T-helper 22 cell (primary cell): Measurements from ENCODE around the gene IFI27L1.
"Not testable (repeated sequence)": the region's sequence is repeated elsewhere in the genome, so short reads cannot be mapped to it uniquely, and the experiment has no call there.

ENCODE experiments used
- DNase-seq: peaks from one replicate; pipeline ENCODE4 v3.0.0-alpha.2; 2020; ENCODE audit warnings: low read depth

Gene IFI27L1

GRCh38 chr14:94048691-94049624, 32.2 kb upstream of the IFI27L1 start:
- DNase-seq = no peak

- DNase-seq = no peak
Observed at GRCh38 chr14:94049625-94050023, 31.5 kb upstream of the IFI27L1 start.

DNA sequence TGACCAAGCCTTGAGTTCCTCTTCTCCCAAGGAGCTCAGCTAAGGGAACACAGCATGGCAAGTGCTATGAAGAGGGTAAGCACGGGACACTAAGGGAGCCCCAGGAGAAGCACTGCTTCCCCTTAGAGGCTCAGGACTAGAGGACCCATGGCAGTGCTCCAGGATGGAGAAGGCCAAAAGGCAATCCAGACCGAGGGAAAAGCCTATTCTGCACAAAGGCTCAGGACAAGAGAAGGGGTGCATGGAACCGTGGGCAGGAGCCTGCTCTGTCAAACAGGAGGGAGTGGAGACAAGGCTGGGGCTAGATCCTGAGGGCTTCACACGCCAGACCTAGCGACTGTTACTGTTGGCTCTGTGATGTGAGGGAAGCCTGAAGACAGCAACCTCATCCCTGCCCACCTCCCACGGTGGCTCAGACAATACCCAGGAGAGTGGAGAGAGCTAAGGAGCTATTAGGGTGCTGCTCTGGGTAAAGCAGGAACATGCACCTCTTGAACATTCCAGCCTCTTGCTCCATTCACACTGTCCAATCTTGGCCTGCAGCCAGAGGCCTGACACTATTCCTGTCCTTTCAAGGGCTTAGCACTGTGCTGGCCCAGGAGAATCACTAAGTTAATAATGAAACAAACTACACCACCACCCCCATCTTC, 30.8 kb upstream of the IFI27L1 start:
- DNase-seq = no peak

- no peak for DNase-seq
Observed at GRCh38 chr14:94051115-94051514, 30.0 kb upstream of the IFI27L1 start.

- DNase-seq = no peak
Observed at GRCh38 chr14:94051779-94052178, 29.3 kb upstream of the IFI27L1 start.

DNA sequence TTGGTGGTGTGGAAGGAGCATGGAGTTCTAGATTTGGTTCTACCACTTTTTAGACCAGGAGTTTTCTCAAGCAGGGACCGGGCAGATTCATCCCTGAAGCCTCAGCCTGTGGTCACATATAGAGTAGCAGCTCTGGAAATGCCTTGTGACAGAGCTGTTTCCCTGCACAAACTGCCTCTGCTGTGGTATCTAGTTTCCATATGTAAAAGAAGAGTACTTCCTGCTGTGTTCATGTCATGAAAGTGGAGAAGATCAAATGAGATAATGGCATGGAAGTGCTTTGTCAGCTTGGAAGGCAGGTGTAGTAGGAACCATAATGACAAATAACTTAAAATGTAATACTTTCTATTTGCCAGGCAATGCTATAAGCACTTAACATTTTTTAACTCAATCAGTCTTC, 28.9 kb upstream of the IFI27L1 start:
- DNase-seq = no peak

GRCh38 chr14:94052662-94053061, 28.4 kb upstream of the IFI27L1 start:
- no peak for DNase-seq

- no peak for DNase-seq
Observed at GRCh38 chr14:94054401-94054800, 26.7 kb upstream of the IFI27L1 start.

DNA sequence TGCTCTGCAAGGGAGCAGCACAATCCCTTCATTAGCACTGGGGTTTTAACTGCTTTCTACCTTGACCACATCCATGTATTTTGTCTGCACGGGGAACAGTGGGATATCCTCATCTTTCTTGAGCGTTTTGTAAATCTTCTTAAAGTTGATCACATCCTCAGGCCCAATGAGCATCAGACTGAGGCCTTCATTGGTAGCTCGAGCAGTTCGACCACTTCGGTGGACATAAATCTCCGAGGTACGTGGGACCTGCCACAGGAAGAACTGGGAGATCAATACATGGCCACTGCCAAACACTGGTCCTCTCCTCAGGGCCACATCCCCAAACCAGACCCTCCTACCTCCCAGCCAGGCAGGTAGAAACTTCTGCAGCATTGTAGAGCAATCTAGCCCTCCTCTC, 26.2 kb upstream of the IFI27L1 start:
- DNase-seq = no peak

- no peak for DNase-seq
Observed at GRCh38 chr14:94056579-94057308, 24.4 kb upstream of the IFI27L1 start.

- DNase-seq = no peak
Observed at GRCh38 chr14:94058128-94058673, 22.9 kb upstream of the IFI27L1 start.

DNA sequence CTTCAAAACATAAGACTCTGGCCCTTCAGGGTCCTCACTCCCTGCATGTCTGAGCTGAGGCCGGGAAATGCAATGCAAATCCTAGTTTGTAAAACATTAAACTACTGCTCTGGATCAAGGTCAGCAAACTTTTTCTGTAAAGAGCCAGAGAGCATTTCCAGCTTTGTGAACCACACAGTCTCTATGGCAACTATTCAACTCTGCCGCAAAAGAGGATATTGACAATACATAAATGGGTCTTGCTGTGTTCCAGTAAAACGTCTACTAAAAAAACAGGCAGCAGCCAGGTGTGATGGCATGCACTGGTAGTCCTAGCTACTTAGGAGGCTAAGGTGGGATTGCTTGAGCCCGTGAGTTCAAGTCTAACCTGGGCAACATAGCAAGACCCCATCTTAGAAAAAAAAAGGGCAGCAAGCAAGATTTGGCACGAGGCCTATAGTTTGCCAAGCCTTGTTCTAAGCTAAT, 22.4 kb upstream of the IFI27L1 start:
- no peak for DNase-seq

GRCh38 chr14:94059998-94060397, 21.1 kb upstream of the IFI27L1 start:
- DNase-seq = no peak

- no peak for DNase-seq
Observed at GRCh38 chr14:94062344-94062940, 18.7 kb upstream of the IFI27L1 start.

DNA sequence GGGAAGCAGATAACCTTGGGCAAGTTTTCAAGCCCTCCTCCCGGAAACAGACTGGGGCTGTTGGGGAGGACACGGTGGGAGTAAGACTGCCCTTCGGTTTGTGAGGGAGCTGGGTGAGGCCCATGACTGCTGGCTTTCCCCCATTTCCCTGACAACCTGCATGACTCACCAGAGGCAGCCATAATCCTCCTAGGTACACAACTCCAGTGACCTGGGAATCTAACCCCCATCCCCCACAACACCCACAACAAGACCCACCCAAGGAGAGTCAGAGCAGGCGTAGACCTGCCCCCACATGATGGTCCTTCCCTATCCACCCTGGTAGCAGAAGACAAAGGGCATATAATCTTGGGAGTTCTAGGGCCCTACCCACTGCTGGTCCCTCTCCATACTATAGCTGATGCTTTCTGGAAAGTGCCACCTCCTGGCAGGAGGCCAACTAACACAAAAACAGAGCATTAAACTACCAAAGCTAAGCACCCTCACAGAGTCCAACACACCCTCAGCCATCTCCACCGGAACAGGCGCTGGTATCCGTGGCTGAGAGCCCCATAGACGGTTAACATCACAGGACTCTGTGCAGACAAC, 14.9 kb upstream of the IFI27L1 start:
- DNase-seq = no peak

- not testable (repeated sequence) for DNase-seq
Observed at GRCh38 chr14:94072076-94072475, 9.0 kb upstream of the IFI27L1 start.

- no peak for DNase-seq
Observed at GRCh38 chr14:94074534-94074933, 6.6 kb upstream of the IFI27L1 start.

- DNase-seq = no peak
Observed at GRCh38 chr14:94075008-94075407, 6.1 kb upstream of the IFI27L1 start.

DNA sequence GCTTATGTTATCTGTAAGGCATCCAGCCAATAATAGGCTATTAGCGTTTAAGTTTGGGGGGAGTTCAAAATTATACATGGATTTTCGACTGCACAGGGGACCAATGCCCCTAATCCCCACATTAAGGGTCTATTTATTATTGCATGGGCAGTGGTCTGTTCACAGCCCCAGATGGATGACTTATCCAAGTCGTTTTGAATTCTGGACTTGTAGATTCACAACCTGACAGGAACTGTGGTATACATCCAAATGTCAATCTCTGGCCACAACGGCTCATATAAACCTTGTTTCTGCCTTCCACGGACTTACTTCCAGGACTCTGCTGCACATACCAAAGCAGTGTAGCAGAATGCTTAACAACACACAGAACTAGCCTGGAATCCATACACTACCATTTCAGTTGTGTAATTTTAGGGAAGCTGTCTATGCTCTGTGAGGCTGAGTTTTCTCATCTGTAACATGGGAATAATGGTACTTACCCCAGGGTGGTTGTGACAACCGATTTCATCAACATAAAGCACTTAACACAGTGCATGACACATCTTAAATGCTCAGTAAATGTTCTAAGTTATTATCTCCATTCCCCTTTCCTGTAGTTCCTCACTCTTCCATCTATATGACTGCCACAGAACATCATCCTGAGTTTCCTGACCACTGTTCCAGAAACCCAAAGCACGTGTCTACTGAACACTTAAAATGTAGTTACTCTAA, 3.8 kb upstream of the IFI27L1 start:
- DNase-seq = no peak

DNA sequence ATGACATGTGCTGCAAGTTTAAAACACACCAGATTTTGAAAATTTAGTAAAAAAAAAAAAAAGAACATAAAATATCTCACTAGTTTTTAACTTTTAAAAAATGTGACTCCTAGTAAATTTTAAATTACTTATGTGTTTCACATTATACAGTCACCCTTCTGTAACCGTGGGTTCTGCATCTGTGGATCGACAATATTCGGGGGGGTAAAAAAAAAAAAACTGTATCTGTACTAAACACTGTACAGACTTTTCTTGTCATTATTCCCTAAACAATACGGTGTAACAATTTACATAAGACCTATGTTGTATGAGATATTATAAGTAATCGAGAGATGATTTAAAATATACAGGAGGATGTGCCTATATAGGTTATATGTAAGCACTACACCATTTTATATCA, 3.3 kb upstream of the IFI27L1 start:
- no peak for DNase-seq
